VCaP (cell line): ENCODE measurements around the gene REX1BD.

Experiments
- H3K27ac ChIP-seq: fragments of 450-650 bp; 2 replicates; pipeline ENCODE4 v1.5.1; 2017
- TF ChIP-seq, protein P1 (sequence below): fragments of 450-650 bp; conservative IDR thresholded peaks from 2 replicates; pipeline ENCODE4 v1.5.1; 2017; ENCODE audit warnings: mild to moderate bottlenecking, moderate library complexity

The REX1BD gene

DNA sequence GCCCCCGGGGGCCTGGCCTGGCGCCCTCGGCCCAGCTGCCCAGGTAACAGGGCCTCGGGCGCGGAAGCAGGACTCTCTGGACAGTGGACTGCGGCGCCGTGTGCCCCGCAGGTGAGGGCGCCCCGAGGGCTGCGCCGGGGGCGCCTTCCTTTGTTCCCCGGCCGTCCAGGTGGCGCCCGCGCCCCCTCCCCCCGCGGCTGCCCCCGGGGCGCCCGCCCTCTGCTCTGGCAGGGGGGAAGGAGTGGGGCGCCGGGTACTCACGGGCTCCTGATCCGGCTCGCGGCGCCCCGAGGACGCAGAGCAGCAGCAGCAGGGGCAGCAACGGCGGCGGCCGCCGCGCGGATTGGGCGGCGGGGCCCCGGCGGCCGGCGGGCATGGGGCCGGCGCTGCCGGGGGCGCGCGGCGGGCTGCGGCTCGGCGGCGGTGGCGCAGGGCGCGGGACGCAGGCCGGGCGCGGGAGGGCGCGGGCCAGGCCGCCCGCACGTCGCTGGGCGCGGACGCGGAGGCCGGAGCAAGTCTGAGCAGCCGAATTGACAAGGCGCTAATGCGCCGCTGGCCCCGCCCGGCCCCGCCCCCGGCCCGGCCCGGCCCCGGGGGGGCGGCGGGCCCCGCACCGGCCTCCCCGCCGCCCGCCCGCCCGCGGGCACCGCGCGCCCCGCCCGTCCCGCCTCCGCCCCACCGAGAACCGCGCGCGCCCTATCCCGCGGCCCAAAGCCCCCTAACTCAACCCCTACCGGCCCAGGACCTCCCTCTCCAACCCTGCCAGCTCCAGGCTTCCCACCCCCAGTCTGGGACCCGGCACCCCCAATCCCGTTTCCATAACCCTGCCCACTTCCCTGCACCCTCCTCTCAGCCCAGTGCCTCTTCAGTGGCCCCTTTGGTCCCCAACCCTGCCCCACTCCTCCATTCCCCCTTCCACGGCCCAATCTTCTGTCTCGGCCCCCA is 18.0 kb downstream of the REX1BD start, which contains the start of gene CRLF1:
TSS of gene CRLF1 (minus strand) at position 519 of the 945 bp plus-strand sequence. CDS start at position 376, 143 bp downstream.
- no peak within 1 kb of the TSS for H3K27ac ChIP-seq

DNA sequence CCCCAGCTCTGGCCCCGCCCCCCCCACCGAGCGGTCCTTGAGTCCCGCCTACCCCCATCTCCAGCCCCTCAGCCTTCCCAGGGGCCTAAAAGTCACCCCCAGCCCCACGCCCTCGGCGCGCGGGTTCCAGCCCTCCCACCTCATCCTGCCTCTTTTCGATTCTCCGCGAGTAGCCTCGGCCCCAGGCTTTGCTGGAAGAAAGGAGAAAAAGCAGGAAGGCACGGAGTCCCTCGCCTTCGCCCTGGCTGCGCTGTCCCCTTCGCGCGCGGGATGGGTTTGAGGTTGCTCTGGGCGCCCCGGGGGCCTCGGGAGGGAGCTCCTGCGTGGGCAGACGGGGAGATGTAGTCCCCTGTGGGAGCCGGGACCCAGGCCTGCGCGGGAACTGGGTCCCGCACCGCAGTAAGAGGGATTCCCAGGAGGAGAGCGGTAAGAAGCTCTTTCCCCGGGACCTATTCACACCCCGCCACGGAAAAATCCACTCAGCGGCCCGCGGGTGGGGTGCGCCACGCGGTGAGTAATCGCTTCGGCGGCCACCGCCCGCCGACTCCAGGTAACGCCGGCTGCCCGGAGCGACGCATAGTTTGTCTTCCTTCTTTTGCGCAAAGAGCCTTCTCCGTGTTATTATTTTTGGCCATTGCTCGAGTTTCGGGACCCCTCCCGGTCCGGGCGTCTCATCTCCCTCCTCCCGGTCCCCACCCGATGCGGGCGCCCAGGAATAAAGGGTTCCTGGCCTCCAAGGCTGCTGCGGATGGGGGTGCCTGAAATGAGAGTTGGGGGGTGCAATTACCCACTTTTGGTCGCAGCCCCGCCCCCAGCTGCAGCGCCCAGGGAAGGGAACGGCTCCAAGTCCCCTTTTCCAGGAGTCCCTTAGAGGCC is 18.9 kb downstream of the REX1BD start:
- no peak overlapping the region for H3K27ac ChIP-seq
- TF ChIP-seq, protein P1, sequence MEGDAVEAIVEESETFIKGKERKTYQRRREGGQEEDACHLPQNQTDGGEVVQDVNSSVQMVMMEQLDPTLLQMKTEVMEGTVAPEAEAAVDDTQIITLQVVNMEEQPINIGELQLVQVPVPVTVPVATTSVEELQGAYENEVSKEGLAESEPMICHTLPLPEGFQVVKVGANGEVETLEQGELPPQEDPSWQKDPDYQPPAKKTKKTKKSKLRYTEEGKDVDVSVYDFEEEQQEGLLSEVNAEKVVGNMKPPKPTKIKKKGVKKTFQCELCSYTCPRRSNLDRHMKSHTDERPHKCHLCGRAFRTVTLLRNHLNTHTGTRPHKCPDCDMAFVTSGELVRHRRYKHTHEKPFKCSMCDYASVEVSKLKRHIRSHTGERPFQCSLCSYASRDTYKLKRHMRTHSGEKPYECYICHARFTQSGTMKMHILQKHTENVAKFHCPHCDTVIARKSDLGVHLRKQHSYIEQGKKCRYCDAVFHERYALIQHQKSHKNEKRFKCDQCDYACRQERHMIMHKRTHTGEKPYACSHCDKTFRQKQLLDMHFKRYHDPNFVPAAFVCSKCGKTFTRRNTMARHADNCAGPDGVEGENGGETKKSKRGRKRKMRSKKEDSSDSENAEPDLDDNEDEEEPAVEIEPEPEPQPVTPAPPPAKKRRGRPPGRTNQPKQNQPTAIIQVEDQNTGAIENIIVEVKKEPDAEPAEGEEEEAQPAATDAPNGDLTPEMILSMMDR: no peak

More for the DNA sequence above, 18.0 kb downstream of the REX1BD start, which contains the start of gene CRLF1:
- TF ChIP-seq, protein P1: no peak

DNA sequence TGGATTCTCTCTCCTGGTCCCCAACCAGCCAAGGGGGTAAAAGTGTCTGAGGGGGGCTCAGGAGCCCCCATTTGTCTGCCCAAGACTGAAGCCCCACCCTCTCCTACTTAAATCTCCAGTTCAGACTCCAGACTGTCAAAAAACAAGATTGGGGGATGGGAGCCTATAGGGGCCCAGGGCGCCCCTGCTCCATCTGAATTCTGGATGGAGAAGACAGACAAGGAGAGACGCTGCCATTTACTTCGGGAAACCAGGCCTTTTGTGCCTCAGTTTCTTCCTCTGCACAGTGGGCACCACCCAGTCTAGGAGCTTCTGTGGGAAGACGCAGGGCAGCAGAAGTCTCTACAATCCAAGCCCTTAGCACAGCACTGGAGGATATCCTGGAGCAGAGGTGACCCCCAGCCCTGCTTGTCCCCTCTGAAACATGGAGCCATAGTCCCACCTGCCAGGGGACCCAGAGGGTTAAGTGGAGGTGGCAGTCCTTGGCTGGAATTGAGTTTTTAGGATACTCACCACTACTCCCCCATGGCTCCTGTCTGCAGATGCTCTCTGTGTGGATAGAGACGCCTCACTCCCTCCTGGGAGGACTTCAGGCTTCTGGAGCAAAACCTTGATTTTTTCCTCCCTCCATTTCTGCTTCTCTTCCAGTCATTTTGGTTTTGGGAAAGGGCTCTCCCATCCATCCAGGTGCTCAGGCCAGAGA is 19.7 kb downstream of the REX1BD start:
- H3K27ac ChIP-seq: no peak overlapping the region
- TF ChIP-seq, protein P1: no peak

DNA sequence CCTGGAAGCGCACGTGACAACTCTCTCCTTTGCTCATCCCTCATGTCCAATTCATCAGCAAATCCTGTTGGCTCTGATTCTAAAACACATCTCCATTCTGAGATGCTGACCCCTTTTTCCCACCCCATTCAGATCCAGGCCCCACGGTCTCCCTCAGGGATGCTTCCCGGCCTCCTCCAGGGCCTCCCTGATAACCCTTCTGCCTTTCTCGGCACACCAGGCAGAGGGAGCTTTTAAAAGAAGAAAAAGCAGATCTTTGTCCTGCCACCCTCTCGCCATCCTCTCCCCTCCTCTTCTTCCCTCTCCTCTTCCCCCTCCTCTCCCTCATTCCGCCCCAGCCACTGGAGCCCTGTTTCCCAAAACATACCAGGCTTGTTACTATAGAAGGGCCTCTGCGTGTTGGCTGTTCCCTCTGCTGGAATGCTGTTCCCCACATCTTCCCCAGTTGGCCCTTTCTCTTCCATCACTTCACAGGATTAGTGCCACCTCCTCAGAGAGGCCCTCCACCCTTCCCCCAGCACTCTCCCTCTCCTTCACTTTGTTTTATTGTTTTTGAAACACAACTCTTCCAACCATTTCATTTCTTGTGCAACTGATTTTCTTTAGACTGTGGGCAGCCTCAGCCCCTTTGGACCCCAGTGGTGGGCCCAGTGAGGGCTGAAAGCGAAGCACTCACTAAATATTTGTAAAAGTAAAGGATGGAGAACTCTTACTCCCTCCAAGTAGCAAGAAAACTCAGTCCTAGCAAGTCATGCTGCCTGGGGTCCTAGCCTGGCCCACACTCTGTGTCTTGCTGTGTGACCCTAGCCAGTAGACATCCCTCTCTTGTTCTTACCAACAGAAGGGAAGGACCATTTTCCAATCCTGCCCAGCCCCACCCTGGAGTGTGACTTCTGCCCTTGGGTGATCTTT is 20.5 kb downstream of the REX1BD start:
- TF ChIP-seq, protein P1: no peak
- H3K27ac ChIP-seq: no peak overlapping the region

DNA sequence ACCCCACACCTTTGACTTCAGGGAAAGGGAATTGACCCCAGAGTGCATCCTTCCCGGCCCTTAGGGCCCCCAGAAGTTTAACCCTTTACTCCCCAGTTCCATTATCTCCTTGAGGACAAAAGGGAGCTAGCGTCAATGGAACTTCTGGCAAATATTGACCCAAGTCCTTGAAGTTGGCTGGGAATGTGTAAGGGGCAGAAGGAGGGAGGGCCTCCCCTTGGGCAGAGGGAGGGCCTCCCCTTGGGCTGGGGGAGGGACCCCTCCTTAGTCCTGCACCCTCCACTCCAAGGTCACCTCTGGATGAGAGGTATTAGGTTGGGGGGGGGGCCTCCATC is 21.1 kb downstream of the REX1BD start:
- TF ChIP-seq, protein P1: no peak
- H3K27ac ChIP-seq: no peak overlapping the region

DNA sequence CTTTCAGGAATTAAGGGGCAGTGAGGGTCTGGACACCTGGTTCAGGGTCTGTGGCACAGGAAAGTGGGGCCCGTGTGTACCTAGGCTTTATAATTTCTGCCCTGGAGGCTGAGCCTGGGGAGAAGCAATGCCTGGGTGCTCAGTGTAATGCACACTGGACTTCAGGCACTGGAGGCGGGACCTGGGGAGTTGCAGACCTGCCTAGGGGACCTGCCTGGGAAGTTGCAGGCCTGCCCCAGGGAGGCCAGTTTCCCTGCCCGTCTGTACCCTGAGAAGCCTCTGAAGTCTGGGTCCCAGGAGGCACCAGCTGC is 21.6 kb downstream of the REX1BD start:
- no peak overlapping the region for H3K27ac ChIP-seq
- TF ChIP-seq, protein P1: no peak
